GM12801 (cell line): Measurements from ENCODE around the gene CETN2.

ENCODE experiments used
- TF ChIP-seq, protein P1 (sequence below): IDR thresholded peaks from one replicate; pipeline ENCODE4 v1.5.1; 2011; ENCODE audit warnings: control low read depth; ENCODE audit not compliant: insufficient read length; ENCODE audit errors: extremely low read depth

Gene CETN2

DNA sequence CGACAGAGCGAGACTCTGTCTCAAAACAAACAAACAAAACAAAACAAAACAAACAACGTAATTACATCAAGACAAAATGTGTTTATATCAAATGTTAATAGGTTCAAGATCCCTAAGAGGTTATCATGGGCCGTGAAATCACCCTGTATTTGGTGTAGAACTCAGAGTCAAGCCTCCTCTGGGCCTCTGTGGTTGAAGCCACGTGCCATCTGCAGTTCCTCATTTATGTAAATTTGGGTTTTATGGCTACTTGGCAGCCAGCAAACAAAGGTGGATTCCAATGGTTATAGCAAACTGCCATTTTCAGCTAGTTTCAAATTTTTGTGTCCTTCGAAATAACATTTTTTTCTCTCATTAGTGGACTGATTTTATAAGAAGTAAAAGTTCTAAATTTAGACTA is 16.7 kb upstream of the CETN2 start:
- TF ChIP-seq, protein P1, sequence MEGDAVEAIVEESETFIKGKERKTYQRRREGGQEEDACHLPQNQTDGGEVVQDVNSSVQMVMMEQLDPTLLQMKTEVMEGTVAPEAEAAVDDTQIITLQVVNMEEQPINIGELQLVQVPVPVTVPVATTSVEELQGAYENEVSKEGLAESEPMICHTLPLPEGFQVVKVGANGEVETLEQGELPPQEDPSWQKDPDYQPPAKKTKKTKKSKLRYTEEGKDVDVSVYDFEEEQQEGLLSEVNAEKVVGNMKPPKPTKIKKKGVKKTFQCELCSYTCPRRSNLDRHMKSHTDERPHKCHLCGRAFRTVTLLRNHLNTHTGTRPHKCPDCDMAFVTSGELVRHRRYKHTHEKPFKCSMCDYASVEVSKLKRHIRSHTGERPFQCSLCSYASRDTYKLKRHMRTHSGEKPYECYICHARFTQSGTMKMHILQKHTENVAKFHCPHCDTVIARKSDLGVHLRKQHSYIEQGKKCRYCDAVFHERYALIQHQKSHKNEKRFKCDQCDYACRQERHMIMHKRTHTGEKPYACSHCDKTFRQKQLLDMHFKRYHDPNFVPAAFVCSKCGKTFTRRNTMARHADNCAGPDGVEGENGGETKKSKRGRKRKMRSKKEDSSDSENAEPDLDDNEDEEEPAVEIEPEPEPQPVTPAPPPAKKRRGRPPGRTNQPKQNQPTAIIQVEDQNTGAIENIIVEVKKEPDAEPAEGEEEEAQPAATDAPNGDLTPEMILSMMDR: no peak

DNA sequence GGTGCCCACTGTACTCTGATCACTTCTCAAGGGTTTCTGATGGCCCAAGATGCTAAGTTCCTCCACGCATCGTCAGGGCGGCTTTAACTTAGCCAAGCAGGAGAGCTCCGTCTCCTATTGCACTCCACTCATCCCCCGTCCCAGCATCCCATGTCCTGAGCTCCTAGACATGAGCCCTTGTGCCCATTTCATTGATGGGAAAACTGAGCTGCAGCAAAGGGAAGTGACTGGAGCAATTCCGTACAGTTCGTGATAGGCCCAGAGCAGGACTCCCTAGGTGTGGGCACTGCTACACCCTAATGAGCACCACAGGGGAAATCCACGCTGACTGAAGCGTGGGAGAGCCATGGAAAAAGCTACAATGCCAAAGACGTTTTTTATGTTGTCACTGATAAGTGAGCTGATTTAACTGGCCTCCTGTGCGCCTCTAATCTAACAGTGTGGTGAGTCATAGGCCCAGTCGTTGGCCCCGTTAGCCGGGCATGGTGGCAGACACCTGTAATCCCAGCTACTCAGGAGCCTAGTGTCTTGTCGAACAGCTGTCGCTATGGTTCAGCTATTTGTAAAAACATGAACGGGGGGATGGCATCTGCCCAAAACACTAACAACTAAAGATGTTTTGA is 15.2 kb upstream of the CETN2 start:
- TF ChIP-seq, protein P1: no peak

DNA sequence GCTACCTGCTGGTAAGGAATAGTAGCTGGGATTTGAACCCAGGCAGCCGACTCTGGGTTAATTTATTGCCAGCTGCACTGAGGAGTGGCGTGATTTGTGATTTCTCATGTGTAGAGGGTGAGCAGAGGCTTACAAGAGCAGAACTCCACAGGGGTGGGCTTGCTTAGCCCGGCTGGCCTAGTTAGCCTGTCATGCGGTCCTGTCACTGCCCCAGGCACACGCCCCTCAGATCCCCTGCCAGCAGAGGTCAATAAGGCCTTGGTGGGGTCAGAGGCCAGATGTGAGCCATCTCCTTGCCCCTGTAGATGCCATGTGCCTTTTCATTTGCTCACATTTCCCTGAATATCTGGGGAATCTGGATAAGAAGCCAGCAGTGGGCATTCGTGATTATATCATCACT is 13.7 kb upstream of the CETN2 start:
- TF ChIP-seq, protein P1: no peak

DNA sequence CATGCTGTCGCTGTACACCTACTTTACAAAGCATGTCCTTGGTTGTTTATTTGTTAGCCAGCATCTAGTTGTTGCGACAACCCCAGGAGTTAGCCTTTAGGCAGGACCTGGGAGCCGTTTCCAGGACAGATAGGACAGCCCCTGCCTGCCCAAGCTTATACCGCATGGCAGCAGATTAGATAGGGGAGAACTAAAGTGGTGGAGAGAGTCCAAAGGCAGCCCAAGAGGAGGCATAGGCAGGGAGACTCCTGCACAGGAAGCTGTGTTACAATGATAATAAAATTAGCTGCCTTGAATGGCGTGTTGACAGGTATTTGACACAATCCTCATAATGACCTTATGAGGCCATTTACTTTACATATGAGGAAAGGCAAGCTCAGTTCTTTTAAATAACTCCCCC is 13.3 kb upstream of the CETN2 start:
- TF ChIP-seq, protein P1: no peak

DNA sequence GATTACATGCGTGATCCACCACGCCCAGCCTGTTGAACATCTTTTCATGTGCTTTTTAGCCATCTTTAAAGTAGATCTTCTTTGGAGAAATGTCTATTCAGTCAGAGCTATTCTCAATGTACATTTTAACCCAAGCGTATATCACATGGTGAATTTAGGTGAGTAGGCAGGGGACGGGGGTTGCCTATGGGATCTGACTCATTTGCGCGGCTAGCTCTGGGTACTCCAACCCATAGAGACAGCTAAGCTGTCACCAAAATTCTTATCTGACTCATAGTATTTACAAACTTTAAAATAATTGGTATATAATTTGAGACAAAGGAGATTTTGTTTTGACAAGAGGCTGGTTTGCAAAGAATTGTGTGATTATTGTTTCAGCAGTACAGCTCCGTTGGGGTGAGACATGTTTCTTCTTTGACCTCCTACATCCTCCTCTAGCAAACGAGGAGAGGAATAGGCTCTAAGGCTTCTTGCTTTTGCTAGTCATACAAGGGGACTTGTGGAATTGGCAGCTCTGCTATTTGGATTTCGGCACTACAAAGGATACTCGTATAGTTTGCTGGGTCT is 12.3 kb upstream of the CETN2 start:
- TF ChIP-seq, protein P1: no peak

DNA sequence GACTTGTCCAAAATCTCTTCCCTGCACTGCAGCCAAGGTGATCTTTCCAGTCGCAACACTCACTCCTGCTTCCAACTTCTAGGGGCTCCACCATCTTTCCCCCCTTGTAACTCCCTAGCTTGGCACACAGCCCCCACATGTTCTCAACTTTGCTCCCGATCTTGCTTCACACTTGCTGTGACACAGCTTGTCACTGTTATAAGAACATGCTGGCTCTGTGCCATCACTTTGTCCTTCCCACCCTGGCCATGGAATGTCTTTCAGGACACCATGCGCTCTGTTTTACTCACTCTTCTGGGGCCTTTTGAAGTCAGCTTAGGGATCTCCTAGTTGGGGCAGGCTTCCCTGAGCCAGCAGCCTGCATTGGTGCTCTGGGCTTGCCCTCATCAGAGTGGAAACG is 2.8 kb upstream of the CETN2 start:
- TF ChIP-seq, protein P1: no peak

DNA sequence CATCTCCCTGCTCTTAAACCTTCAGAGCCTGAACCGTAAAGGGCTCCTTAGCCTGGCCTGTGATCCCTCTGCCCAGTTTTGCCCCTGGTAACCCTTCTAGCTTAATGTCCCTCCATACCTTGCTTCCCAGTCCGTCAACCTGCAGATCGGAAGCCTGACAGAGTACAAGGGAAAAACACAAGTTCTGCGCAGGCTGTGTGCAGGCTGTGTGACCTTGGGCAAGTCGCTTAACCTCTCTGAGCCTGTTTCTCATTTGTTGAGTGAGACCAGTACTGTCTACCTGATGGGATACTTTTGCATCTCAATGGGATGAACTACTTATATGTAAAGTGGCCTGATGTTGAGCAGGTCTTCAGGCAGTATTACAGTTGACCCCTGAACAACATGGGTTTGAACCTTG is 2.0 kb upstream of the CETN2 start:
- TF ChIP-seq, protein P1: no peak
